Stimulated activated naive CD4-positive, alpha-beta T cell treated with Interleukin-2 at 50 U/mL for 16 hours (primary cell): ENCODE data around the gene LGR5.

Source experiments
- DNase-seq: peaks from one replicate; lab custom pipeline; 2025; lab: John Stamatoyannopoulos, UW

Gene LGR5

DNA sequence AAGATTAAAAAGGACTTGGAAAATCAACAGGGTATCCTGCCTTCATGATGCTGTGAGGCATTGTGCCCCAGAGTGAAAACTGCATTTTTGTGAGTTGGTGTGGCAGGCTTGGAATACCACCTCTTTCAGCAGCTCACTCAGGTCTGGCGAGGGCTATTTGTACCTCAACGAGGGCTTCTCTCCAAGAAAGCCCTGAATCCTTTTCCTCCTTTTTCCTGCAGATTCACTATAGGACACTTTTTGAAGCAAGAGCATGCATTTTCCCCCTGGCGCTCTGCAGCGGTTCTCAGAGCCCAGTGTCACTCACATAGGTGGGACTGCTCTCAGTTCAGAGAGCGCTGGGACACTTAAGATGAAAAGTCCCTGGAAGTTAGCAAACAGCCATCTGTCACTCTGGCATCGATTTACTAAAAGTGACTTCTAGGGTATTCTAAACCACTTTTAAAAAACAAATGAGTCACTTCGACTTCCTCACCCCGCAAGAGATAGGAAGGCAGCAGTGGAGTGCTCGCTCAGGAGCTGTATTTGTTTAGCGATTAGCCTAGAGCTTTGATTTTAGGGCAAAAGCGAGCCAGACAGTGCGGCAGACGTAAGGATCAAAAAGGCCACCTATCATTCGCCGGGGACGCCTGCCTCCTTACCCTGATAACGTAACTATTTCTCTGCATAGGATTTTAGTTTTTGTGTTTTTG, 782 bp upstream of the LGR5 start:
- DNase-seq = no peak

DNA sequence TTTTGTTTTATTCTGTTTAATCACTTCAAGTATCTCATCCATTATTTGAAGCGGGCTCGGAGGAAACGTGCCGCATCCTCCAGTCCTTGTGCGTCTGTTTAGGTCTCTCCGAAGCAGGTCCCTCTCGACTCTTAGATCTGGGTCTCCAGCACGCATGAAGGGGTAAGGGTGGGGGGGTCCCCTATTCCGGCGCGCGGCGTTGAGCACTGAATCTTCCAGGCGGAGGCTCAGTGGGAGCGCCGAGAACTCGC, 311 bp upstream of the LGR5 start:
- DNase-seq = no peak

DNA sequence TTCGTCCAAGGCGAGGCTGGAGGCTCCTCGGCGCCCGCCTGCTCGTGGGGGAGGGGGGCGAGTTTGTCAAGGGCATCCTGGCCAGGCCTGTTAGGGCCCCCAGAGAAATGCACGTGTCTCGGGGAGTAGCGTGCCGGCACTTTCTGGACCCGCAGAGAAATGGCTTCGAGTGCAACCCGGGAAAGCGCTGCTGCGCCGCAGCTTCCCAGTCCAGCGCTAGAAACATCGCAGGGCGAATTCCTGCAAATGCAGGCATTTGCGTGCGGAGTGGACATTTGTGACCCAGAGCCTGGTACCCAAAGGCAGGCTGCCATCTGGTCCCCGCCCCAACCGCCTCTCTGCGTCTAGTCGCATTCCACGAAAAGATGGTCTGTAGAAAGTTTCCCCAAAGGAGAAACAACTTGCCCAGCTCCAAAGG, 756 bp downstream of the LGR5 start:
- no peak for DNase-seq

DNA sequence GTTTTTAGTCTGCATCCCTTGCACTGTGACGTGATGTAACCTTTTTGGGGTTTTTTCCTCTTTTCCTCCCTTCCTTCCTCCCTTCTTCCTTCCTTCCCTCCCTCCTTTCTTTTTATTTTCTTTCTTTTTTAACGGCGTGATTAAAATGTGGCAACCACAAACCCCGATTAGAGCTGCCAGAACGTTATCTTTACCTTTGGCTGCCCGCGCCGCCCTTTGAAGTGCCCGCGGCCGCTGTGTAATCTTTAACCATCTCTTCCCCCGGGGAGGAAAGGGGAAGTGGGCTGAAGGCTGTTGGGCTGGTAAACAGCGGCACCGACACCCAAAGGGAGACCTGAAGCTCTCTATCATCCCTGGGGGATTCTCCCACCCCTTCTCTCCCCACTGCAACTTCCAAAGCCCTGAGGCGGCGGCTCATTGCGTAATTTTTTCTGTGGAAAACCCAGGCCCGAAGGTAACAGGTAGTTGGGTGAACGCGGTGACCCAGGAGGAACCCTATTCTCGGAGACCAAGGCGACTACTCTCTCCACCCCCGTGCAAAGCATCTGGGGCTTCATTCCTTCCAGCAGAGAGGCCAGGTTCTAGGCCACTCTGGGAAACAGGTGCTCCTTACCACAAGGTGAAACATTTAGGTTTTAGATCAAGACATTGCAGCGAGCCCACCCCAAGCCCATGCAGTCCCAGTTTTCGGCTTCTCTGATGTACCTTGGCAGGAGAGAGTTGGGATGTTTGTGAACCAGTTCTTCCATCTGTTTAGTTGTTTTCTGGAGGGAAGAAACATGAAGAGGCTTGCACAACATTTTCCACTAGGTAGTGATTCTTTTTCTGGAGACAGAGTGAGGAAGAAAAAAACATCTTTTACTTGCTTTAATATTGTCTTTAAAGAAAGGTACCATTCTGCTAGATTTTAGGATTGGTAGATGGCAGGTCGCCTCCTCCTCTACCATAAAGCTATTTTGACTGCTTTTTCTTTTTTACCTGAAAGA, 1.5 kb downstream of the LGR5 start:
- DNase-seq = no peak

DNA sequence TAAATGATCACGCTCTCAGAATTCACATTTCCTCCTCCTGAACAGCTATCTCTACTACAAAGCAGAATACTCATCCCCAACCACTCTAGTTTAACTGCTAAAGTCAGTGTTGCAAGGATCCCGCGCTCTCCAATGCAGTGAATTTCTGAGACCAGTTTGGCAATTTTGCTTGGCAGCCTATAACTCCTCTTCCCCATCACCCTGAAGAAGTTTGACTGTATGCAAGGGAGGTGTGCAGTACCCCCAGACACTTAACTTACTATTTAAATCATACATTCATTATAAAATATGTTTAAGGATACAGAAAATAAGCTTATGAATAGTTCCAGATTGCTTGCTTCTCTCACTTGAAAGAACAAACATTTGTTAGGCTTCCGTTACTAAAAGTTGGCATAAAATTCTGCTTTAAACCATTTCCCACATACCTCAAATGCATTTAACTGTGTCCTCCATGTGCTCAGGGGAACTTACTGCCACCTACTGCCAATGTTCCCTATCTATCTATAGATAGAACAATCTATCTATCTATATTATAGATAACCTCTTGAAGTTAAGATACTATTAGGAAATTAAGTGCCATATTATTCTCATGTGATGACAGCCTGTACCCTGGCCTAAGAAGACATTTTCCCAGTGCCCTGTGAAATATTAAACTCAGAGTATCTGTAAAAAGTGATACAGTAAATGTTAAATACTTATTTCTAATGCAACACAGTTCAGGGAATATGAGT, 2.4 kb downstream of the LGR5 start:
- DNase-seq = no peak

DNA sequence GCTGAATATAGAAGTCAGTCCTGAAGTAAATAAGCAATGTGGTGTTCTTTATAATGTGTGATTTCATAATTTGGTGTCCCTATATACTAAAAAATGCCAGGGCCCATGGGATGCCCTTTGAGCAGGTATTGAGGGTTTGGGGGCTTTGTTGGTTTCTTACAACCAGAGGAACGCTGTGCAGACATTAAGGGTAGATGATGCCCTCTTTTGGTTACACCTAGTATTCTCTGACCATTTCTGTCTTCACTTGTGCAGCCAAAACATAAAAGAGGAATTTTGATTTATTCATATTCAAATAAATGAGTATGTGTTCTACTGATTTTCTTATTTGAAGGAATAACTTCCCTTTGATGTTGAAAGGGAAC, 3.0 kb downstream of the LGR5 start:
- no peak for DNase-seq

DNA sequence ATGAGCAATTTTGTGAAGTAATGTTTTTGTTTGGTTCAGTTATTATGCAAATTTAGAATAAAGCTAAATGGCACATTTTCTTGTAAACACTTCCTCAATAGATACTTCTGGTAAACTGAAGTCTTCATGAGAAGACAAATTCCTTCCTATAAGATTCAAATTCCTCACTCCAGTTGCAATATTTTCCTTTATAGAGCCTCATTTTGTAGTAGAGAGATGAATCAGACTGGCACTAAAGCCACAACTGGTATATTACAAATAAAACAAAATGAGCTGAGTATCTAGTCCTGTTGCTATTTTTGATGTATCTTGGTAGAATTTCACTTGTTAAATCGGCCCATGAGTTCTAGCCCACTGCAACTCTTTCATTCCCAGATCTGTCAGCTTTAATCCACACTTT, 5.5 kb downstream of the LGR5 start:
- DNase-seq = no peak

DNA sequence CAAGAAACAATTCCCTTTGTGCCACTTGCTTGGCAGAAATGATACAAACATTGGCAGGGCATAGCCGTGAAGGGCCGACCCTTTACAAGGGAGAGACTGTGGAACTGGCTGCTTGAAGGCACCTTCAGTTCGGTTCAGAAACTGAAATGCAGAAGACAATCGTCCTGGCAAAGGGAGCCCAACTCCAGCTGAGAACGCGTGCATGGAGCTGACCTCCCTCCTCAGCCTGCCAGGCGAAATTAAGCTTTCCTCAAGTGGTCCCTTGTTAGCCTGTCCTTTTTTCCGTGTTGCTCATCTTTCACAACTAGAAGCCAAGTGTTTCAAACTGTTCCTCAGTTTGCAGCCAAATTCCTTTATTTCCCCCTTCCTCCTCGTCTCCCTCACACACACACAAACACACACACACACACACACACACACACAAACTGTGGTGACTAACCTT, 8.1 kb downstream of the LGR5 start:
- DNase-seq = no peak

DNA sequence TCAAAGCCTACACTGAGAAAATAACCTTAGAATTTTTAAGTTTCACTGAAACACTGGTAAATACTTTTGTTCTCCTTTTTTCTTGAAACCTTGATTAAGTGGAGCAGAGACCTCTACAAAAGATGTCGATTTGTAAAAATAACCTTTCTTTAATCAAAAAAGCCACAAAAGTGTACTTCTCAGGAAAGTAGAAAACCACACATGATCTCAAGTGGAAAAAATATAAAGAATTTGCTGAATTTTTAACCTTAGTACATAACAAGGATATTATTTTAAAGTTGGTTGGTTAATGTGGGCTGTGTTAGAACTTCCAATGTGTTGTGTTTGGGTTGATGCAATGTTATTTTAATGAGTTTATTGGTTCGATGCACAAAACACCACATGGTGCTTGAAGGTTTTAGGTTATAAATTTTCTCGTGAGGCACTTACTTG, 8.6 kb downstream of the LGR5 start:
- no peak for DNase-seq

DNA sequence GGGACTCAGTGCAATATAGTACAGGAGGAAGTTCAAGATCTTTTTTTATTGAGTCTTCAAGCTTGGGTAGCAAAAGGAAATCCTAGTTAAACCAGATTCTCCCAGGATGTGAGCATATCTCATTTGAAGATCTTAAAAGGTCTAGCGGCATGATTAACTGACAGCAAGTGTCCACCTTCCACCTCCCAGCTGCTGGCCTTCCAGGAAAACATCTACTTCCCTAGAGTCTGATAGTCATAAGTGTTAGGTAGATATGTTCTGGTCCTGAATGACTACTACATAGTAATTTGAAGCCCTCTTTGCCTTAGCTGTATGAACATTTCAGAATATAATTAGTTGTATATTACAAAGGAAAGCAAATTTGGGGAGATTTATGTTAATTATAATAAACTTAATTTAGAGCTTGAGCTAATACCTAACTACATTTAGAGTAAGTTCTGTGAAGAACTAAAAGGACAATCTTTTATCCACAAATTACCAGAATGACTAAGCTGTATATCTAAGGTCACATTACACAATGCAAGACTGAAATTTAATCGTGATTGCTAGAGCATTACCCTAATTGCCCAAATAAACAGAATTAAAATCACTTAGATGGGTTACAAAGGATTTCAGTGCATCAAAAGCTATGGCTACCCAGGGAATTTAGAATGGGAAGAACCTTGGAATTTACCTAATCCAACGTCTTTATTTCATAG, 9.9 kb downstream of the LGR5 start:
- DNase-seq = no peak

DNA sequence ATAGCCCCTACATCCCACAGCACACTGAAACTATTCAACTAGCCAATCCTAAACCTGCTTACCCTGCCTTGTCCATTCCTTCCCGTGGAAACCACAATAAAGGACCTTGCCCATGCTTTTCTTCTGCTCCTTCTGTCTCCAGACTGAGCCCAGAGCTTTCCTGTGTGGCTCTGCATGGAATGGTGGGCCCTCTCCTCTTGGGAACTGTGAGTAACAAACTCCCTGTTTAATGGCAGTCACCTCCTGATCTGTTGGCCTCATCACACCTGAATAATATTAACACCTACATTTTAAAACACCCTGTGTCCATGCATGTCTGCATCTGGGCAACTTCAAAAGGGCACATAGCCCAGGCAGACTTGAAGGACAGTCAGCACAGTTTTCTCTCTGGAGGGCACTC, 12.4 kb downstream of the LGR5 start:
- no peak for DNase-seq

DNA sequence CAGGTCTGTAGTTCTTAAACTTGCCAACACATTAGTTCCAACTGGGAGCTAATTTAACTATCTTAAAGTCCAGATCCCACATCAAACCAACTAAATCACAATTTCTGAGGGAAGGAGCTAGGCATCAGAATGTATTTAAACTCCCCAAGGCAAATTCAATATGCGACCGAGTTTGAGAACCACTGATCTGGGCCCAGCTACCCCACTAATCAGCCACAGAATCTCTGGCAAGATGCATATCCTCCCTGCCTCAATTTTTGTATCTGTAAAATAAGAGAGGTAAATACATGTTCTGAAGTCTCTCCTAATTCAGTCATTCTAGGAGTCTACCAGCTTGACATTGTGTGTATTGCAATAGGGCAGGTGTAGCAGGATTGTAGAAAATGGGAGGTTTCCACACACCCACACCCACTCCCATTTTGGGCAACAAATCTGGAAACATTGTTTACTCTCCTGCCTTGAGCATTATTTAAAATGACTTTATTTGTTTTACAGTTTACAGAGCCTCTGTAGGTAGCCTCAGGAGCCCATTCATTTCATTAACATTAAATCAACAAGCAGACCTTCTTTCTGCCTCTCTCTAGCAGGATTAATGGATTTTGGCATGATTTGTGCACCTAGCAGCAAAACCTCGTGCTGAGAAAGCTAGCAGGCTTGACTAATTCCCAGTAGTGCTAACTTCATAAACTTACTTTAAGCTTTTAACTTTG, 15.6 kb downstream of the LGR5 start:
- no peak for DNase-seq

DNA sequence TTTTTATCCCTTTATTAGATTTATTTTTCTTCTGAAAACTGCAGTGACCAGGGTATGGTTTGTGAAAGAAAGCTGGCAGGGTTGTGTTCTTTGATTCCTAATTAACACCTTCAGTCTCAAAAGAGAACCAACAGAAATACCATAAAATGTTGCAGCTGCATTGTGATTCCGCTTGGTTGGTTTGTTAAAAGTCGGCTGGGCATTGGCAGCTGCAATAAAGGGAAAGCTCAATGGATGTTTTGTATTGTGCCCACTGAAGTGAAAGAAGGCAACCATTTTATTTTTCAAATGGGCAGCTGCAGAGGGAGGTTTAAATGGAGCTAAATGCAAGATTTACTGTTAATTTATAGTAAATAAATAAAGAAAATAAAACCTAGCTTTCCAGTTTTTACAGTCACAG, 16.7 kb downstream of the LGR5 start:
- DNase-seq = no peak

DNA sequence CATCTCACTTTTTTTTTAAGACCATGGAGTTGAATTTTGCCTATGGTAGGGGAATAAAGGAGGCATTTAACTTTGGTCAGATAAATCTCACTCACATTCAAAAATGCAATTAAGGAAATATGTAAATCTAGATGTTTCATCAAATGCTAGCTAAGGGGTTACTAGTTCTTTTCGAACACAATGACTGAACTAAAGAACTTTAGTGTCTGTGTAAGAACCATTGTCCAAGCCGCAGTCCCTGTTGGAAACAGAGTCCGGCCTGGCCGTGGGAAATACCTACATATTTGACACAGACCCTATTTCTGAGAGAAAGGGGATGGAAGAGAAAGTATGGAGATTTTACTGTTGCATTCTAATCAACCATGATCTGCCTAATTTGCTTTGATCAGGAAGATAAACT, 17.4 kb downstream of the LGR5 start:
- no peak for DNase-seq

DNA sequence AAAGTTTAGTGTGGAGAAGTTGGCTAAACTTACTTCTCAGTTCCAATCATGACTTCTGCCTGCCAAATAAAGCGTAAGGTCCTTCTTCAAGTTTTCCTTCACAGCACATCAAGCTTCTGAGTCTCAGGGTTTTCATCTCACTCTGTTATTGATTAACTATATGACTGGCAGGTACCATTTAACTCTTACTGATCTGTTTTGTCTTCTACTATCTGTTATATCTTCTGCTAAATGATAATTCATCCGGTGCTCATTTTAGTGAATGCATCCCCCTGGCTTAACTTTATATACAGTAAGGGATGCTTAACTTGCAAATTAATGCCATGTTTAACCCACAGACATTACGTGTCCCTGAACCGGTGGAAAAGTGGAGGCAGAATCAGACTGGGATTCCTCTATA, 20.7 kb downstream of the LGR5 start:
- no peak for DNase-seq

DNA sequence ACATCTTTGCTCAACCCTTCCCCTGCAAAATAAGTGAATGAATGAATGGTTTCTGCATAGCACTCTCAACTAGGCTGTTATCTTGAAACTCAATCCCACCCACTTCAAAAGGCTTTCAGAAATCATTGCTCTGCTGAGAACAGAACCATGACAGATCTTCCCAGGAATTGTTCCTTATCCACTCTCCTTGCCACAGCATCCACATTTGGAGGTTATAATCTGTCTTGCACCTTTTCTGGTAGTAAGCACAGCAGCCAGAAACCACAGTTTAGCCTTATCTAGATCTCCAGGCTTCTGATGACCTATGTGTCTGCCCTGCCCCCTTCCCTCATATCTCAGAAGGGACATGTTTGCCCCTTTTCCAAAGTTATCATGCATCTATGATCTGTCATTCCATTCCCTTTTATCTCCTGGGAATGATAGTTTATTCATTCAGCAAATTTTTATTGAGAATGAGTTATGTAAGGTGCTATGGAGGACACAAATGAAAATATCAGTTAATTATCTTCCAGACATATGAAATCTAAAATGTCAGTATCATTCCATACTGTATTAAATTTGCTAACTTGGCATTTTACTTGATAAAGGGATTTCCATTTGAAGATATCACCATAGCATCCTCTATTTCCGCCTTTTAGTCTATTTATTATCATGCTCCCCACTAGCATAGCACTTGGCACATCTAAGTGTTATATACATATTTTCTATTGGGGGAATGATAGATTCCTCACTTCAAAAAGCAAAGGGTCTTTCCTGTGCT, 21.4 kb downstream of the LGR5 start:
- DNase-seq = no peak

DNA sequence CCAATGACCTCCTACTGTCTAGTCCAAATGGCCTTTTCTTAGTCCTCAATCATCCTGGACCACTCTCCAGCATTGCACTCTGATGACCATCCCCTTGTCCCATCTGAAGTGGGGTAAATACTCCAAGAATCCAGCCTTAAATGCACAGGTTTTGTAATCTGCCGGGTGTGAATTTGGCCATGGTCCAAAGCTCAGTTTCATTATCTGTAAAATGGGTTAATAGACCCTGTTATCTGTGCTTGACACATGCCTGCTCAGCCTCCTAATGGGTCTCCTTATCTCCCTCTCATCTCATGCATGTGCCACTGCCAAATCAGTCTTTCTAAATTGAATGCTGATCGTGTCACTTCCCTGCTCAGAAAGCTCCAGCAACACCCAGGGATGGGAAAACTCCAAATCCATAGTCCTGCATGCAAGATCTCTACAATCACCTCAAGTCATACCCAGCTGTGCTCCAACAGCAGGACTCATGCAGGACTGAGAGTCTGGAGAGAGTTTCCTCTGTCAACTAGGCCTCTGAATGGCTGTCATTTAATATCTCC, 22.3 kb downstream of the LGR5 start:
- no peak for DNase-seq

DNA sequence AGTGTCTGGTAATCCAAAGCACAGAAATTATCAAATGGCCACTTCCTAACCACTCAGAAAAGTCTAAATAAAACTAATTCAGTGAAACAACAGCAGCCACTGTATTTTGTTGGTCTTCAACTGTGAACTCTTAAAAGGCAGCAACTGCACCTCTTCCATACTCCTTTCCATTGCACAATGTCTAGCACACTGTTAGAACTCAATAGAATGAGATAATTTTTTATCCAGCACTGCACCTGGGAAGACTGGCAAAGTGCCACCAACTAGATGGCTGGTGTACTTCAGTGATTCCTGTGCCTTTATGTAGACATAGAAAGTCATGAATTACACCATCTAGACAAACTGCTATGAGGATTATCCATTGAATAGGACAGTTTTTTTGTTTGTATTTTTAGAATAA, 26.2 kb downstream of the LGR5 start:
- no peak for DNase-seq

DNA sequence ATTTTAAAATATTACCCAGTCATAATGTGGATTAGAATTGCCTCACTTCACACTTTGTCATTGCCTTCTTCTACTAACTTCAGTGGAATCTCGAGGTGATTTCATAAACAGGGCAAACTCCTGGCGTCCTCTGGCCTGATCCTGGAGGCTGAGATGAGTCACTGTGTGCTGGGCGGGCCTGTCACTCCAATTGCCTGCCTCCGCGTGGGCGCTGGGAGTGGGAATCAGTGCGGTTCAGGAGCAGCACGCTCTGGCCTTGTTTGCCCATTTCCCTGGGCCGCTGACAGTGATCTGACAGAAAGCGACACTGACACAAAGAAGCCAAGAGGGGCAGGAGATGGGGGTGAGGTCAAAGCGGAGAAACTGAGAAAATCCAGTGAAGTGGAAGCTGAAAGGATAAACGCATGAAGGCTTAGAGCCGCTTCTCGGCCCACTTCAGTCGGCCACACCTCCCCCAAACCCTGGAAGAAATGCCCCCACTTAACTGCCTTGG, 29.7 kb downstream of the LGR5 start:
- DNase-seq = no peak

DNA sequence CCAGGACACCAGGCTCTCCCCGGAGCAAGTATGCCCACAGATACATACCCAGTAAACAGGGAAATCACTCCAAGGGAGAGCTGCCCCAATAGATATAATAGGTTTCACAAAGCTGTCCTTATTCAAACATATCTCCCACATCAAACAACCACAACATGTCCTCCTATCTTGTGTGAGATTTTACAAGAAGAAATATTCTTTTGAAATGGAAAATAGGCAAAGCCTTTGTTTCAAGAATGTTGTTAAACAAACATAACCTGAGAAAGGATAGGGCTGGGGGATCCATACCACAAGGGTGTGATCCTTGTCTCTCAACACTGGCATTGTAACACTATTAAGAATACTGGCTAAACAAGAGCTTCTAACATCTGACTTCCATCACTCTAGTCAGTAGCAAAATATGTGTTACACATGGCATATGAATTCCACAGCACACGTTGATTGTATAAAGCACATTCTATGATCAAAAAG, 32.9 kb downstream of the LGR5 start:
- DNase-seq = no peak
